Activated CD4-positive, alpha-beta T cell treated with anti-CD3 and anti-CD28 coated beads, Interleukin-2, Interleukin-6, amounts not matched to agents 100 ng/mL and 50 ng/mL, durations not matched to agents 16 hours and 8 hours (primary cell): Measurements from ENCODE around the gene NHLRC4.

Experiments used
- DNase-seq: peaks from one replicate; pipeline ENCODE4 v3.0.0-alpha.2; 2020

NHLRC4 gene

GRCh38 chr16:554640-555365 lies 12.0 kb upstream of the NHLRC4 start:
- DNase-seq, result no peak

GRCh38 chr16:555528-556473 lies 11.0 kb upstream of the NHLRC4 start:
- no peak for DNase-seq

- no peak for DNase-seq
Measured at GRCh38 chr16:556474-557173, 10.2 kb upstream of the NHLRC4 start.

- DNase-seq, result no peak
Measured at GRCh38 chr16:557463-558297, 9.1 kb upstream of the NHLRC4 start.

- no peak for DNase-seq
Measured at GRCh38 chr16:558298-559020, 8.3 kb upstream of the NHLRC4 start.

GRCh38 chr16:559021-559380 lies 7.8 kb upstream of the NHLRC4 start:
- DNase-seq, result no peak

- DNase-seq, result no peak
Measured at GRCh38 chr16:559411-560203, 7.2 kb upstream of the NHLRC4 start.

GRCh38 chr16:560204-560700 lies 6.6 kb upstream of the NHLRC4 start, which contains the start of gene PRR35:
Gene PRR35 (plus strand): TSS chr16:560394. CDS start chr16:563295, 2,901 bp downstream.
- no peak for DNase-seq

- no peak for DNase-seq
Measured at GRCh38 chr16:560701-561412, 5.9 kb upstream of the NHLRC4 start.

GRCh38 chr16:561413-561794 lies 5.4 kb upstream of the NHLRC4 start:
- DNase-seq, result no peak

GRCh38 chr16:561957-562938 lies 4.6 kb upstream of the NHLRC4 start:
- no peak for DNase-seq

GRCh38 chr16:563072-563644 lies 3.6 kb upstream of the NHLRC4 start:
- no peak for DNase-seq

GRCh38 chr16:564690-565418 lies 2.0 kb upstream of the NHLRC4 start:
- no peak for DNase-seq

- DNase-seq, result no peak
Measured at GRCh38 chr16:565419-566330, 1.1 kb upstream of the NHLRC4 start.

GRCh38 chr16:567373-568256 lies 810 bp downstream of the NHLRC4 start:
- DNase-seq, result no peak
